Measurements from ENCODE around the gene CCDC150. TPM values are rescaled to one million over a fixed set of nuclear protein-coding genes. Genes with fewer than 3 reads are reported as not detected.

CCDC150 gene
- polyA plus RNA-seq, 12 donors = 2.4 to 9.4 (median 5.0) TPM; not detected in 1

DNA sequence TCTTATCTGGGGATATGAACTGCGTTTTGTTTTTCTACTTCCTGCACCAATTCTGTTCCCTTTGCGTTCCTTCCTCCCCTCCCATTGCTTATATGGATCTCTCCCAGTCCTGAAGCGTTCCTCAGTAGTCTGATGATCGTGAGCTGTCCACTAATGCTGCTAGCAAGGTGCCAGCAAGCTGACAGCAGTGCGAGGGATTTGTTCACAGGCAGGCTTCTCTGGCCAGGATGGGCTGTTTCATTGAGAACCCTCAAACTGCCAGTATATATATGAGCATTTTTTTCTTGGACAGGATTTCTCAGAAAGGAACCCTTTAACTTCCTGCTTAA, 119.8 kb downstream of the CCDC150 start:
- DNase-seq = no peak

DNA sequence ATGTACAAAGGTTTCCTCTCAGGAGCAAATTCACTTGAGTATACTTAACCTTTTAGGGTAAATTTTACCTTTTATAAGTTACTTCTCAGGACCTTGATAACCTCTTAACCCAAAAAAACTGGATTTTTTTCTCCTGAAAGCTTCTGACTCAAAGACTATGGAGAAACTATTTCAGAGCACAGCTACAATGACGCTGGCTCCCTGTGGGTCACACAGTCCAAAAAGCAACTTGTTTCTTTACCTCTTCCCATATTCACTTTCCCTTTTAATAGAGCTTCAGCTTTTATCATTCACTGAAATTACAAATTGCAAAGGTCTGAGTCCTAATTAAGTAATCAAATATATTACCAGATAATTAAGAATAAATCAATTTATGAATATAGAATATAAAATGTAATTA, 127.6 kb downstream of the CCDC150 start:
- DNase-seq = no peak

Other genes with a start within 250 kb of the CCDC150 start
- 10 to 100 TPM in 6 of 12 donors, 1 to 10 TPM in 5, not detected in 1; 6.3 to 14.0 (median 11.3) TPM for gene HECW2, start 46.2 kb upstream of the CCDC150 start, polyA plus RNA-seq (ENCODE audit: insufficient read length in 12 of 12)
- 10 to 100 TPM in 11 of 12 donors, not detected in 1; 31.4 to 60.7 (median 43.3) TPM for gene GTF3C3, start 160.0 kb downstream of the CCDC150 start, polyA plus RNA-seq (ENCODE audit: insufficient read length in 12 of 12)
- under 1 TPM in 8 of 12 donors, not detected in 4; 0.10 to 0.54 (median 0.25) TPM for gene C2orf66, start 169.6 kb downstream of the CCDC150 start, polyA plus RNA-seq (ENCODE audit: insufficient read length in 12 of 12)

Data from muscle of arm (tissue), 12 donors.